HG02571 (cell line): Measurements from ENCODE around the gene RS1.

Experiments
- ATAC-seq: cut with Tn5 transposase; IDR thresholded peaks from one replicate; pipeline ENCODE4 v1.9.1; 2021; ENCODE audit warnings: mild to moderate bottlenecking, moderate library complexity; ENCODE audit not compliant: unreplicated experiment

Gene RS1

GRCh38 chrX:18607966-18608365 lies 63.9 kb downstream of the RS1 start:
- ATAC-seq, result no peak

- no peak for ATAC-seq
Observed at GRCh38 chrX:18598413-18598812, 73.5 kb downstream of the RS1 start.

GRCh38 chrX:18596096-18596495 lies 75.8 kb downstream of the RS1 start:
- no peak for ATAC-seq

GRCh38 chrX:18594079-18594478 lies 77.8 kb downstream of the RS1 start:
- ATAC-seq, result no peak

- no peak for ATAC-seq
Observed at GRCh38 chrX:18591834-18592233, 80.1 kb downstream of the RS1 start.
